NCI-H226 (cell line): ENCODE results near the gene FILIP1L.
"Not testable (repeated sequence)": the region's sequence is repeated elsewhere in the genome, so short reads cannot be mapped to it uniquely, and the experiment has no call there.

Experiments used
- DNase-seq: peaks from one replicate; pipeline ENCODE4 v3.0.0-alpha.2; 2015

FILIP1L gene

DNA sequence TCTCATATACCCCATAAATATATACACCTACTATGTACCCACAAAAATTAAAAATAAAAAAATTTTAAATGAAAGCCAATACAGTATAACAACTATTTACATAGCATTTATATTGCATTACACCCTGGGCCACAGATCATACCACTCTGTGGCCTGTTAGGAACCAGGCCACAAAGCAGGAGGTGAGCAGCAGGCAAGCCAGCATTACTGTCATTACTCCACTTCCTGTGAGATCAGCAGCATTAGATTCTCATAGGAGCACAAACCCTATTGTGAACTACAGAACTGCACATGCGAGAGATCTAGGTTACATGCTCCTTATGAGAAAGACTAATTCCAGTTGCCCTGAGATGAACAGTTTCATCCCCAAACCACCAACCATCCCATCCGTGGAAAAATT lies 17.4 kb downstream of the FILIP1L start:
- DNase-seq, result no peak

DNA sequence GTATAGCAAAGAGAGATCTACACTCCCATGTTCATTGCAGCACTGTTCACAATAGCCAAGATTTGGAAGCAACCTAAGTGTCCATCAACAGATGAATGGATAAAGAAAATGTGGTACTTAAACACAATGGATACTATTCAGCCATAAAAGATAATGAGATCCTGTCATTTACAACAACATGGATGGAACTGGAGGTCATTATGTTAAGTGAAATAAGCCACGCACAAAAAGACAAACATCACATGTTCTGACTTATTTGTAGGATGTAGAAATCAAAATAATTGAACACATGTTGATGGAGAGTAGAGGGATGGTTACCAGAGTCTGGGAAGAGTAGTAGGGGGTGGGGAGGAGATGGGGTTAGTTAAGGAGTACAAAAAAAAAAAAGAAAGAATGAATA lies 18.0 kb downstream of the FILIP1L start:
- not testable (repeated sequence) for DNase-seq

DNA sequence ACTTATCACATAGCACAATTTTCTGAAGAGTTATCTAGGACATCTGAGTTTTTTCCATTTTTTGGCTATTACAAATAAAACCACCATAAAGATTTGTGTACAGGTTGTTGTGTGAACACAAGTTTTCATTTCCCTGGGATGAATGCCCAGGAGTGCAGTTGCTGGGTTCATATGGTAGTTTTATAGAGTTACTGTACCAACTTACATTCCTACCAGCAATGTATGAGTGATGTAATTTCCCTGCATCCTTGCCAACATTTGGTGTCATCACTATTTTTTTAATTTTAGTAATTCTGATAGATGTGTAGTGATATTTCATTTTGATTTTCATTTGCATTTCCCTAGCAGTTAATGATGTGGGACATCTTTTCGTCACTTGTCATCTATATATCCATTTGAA lies 20.5 kb downstream of the FILIP1L start:
- peak; percentile 48 for DNase-seq

DNA sequence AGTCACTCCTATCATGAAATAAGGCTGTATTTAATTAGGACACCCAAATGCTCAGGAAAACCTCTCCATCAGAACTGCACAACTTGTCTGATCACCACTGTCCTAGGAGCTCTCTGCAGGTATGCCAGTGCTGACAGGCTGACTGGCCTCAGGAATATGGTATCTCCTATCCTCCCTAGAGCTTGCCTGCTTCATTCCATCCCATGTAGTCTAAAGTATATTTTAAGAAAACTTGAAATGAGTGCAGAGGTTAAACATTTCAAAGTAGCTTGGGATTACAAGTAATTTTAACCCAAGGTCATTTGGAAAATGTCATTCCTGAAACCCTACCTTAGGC lies 23.7 kb downstream of the FILIP1L start:
- DNase-seq, result no peak

DNA sequence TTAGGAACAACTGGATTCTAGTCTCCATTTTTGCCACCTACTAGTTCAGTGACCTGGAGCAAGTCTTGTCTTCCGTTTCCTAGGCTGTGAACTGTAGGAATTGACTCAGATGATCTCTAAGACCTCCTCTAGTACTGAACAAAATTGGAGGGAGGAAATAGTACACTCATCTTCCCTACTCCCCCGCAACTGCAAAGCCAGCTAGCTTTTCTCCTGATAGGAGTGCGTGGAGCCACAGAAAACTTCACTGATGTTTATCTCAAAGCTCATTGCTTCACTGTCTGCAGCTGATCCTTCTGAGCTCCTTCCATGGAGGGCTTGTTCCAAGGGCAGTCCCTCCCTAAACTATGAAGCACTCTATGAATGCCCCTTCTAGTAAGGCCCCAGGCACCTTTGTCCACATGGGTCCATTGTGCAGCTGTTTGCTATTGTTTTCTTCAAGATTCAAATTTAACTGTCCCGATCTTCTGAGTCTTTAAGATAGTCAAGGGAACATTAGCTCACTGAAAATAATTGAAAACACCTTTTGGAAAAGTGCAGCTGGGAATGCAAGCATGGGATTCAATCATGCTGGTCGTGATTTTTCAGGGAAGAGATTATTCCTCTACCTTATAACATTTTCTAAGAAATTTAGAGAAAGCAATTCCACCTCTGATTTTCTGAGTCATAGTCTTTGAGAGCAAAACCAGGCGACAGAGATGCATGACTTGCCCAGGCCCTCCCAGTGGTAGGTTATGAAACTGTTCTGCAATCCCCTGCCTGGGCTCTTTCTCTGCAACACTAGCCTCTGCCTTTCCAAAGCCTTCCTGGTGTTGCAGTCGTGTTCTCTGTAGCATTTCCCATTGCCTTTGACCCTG lies 24.3 kb downstream of the FILIP1L start:
- peak; percentile 79 for DNase-seq

DNA sequence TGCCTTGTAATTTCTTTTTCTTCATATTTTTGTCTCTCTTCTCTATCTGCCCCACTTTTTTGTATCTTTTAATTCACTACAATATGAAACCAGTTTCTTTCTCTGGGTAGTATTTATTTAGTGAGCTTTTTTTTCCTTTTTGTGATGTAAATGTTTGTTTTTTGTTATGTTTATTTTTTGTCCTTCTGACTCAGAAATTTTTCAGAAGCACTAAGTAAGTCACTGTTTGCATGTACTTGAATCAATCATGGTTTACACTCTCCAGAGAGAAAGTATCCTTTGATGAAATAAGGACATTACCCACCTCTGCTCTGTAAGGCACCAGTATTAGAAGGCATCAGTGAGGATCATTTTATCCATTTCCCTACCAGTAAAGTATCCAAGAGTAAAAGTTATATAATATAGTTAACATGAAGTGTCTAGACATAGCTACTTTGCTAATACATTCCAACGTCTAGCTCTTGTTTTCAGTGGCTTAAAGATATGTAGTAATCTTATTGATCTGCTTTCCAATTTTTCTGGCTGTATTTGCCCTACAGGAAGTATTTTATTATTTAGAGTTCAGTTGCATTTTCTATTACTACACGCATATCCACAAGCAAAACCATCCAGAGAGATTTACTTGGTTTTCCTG lies 25.4 kb downstream of the FILIP1L start:
- no peak for DNase-seq

DNA sequence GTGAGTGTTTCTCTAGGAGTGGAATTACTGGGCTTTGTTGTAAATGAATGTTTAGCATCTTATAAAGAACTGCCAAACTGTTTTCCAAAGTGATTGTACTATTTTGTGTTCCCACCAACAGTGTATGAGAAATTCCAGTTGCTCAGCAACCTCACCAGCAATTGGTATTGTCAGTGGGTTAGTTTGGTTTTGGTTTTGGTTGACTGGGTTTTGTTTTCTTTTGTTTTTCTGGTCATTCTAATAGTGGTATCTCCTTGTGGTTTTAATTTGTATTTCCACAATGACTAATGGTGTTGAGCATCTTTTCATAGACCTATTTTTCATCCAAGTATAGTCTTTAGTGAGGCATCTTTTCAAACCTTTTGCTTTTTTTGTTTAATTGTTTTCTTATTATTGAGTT lies 27.1 kb downstream of the FILIP1L start:
- DNase-seq, result no peak

DNA sequence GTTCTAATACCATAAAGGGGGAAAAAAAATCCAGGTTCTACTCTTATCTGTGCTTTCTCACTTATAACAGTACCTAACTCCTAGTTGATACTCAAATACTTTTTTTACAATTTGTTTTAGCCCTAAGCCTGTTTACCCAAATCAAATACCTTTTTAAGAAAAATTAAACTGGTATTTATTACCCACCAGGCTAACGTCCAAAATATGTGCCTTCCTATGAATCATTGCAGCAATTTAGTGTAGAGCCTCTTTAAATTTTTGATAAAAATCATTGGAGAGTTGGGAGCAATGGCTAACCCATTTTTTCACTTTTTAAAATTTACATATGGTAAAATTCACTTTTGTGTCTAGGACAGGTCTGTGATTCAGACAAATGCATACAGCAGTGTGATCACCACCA lies 27.9 kb downstream of the FILIP1L start:
- no peak for DNase-seq

DNA sequence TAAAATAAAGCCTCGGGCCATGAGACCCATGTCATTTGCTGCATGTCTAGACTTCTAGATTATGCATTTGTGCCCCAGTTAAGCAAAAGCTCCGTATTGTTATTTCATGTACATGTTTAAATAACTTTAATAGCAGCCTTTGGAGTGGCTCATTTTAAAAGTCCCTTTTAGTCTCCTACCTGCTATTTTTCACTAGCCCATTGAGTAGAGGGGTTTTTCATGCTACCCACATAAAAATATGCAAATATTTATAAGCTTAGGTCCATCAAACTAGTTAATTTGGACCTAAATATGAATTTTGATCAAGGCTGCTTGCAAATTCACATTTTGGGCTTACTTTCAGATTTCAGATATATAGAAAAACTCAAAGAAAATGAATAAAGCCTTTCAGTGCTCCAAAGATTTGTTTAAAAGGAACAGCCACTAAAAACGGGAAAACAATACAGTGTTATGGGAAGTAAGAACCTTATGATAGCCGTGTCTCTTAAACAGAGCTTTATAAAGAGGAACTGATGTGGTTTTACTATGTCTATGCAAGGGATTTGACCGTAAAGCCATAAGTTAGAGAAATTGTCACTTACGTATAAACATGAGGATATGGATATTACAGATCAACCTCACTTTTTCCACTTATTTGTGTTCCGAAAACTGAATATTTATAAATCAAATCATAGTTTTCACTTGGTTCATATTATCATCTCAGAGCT lies 30.0 kb downstream of the FILIP1L start:
- no peak for DNase-seq

DNA sequence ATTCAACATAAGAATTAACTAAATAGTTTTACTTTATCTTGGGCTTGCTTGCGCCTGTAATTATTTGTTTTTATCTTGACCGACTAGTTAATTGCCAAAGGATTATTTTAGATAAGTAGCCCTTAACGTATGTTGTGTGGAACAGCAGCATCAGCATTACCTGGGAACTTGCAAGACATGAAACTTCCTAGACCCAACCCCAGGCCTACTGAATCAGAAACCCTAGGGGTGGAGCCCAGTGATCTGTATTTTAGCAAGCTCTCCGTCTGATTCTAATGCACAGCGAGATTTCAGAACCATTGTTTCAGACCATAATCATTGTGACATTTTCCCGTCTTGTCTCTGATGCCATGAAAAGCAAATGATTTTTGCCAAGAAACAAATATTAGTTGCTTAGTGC lies 31.1 kb downstream of the FILIP1L start:
- no peak for DNase-seq

DNA sequence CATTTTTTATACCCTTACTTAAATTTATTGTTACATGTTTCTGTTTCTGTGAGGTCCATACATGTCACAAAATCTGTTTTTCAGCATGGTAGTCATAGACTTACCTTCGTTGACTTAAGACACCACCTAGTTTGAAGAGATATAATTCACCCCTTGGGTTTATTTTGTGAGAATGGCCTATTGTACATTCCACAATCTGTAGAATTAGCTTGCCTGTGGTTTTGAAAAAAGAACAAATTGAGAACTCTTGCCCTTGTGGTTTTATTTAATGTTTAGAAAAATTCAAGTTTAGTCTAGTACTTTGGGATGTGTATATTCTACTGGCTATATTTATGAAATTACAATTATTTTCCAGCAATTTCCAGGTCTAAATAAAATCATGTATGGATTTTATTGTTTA lies 31.6 kb downstream of the FILIP1L start:
- no peak for DNase-seq

DNA sequence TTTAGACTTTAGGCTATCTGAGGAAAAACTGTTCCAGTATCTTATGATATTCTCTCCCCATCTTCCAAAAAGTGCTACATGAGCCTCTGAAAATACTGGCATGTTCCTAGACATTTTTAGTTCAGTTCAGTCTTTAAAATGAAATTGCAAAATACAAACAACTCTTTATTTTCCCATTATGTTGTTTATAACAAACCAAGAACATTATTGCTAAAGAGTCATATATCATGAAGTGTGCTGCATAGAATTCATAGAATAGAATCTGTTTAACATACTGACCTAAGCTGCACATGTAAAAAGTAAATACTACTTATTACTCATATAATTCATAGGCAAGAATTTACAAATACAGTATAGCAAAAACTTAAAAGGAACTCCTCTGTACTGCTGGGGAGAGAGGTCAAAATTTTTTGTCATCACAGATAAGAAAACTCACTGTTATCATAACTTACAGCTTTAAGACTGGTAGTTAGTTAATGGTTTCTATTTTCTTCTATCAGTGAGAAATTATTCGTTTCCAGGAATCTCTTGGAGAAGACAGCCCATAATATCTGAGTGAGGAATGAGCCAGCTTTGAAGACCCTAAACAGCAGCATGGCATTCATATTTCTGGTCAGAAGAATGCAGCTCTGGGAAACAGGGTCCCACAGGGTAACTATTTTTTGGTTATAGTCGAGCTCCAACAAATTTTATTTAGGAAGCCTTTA lies 32.2 kb downstream of the FILIP1L start:
- no peak for DNase-seq

DNA sequence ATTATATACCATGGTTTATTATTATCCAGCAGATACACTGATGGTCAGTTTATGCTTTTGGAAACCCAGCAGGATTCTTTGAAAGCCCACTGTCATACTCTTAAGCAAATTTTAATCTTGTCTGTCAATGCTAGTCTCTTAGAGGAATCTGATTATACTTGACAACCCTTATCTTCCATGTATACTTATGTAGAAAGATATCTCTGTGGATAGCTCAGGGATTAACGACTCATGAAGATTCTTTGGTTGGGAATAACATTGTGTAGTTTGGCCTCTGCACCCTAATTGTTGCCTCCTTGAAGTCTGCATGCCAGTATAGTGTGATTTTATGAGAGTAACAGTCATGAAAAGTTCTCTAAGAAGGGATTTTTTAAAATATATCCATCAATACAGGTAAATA lies 33.0 kb downstream of the FILIP1L start:
- peak; percentile 24 for DNase-seq

DNA sequence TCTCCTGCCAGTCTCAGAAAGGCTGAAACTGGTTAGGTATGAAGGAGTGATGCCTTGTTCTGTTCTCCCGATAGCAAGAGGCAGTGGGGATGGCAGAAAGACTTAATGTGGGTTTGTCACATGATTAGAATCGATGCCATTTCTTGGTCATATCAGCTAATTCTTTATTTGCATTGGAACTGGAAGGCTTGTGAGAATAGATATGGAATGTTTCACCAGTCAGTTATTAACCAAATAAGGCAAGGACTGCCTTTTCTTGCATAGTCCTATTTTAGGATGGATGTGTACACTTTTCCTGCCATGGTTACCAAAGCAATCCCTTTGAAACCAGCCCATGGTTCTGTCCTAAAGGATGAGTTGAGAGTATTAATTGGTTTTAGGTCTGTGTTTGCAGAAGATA lies 33.7 kb downstream of the FILIP1L start:
- DNase-seq, result no peak

DNA sequence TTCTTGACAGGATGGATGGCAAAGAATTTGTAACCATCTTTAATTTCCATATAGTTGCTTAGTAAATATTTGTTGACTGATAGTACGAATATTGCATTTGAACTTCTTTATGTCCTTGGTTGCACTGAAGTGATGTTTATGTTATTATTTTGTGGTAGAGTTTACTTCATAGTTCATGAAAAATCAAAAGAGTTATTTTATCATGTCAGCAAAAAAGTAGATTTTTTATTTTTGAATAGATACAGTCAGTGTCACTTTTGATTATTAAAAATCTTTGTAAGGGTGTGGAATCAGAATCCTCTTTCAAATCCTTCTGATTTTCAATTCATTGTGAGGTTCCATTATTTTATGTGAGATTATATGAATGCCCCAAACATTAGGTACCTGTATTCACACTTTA lies 35.0 kb downstream of the FILIP1L start:
- DNase-seq, result no peak

DNA sequence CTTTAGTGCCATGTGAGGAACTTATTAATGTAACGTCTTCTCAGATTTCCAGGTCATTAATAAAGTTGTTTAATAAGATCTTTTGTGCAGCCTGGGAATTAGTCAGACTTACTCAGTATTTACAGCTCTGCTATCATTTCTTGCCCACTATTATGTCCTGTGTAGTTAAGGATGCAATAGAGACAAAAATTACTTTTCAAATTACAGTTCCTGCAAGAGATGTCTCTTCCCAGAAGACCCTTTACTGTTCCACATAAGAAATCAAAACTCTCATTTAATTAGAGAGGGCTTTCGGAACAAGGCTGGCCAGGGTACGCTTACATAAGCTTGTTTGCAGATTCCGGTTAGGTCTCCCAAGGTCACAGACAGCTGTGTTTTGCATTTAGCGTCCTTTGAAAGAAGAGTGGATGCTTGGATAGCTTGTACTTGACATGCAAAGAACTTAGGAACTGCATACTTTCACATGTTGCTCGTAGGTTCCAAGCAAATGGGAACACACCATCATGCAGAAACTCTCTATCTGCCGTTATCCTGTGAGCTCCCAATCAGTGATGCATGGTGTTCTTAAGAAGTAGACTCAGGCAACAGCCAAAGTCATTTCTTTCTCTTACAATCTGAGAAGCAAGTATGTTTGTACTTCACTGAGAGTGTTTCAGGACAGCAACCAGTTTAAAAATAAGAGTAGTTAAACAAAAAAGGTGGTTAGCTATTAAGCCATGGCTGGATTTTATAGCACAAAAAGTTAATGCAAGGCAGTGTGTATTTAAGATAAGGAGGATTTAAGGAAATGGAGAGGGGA lies 37.4 kb downstream of the FILIP1L start:
- no peak for DNase-seq

DNA sequence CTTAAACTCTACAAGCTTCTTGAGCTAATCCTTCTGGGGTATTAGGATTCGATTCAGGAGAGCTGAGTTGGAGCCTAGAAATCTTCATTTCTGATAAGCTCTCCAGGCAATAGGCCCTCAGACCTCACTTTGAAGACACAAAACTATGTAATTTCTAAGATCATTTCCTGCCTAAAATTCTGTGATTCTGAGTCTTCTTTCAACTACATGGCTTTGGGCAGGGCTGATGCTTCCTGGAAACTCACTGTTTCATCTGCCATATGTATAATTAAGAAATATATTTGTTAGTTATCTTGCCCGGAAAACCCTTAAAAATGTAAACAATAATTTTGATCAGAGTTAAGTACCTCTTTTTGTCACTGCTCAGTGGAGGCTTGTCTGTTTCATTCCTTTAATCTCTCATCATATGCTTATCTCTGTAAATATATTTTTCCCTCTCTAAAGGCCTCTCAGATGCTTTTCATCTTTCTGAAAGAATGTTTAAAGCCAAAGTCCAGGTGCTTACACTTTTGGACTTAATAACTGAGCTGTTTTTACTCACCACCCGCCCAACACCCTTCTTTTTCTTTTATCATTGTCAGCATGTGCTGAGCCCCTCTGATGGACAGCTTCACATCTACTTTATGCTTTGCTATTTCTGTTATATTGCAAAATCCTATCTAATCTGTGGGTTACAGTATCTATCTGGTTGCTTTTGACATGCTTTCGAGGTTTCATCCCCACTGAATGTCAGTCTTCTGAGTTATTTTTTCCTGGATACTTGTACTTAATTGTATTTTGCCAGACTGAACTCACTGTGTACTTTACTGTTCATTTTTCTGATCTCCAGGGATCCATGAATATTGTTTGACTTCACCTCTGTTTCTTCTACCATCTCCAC lies 38.2 kb downstream of the FILIP1L start:
- DNase-seq, result peak; percentile 23

DNA sequence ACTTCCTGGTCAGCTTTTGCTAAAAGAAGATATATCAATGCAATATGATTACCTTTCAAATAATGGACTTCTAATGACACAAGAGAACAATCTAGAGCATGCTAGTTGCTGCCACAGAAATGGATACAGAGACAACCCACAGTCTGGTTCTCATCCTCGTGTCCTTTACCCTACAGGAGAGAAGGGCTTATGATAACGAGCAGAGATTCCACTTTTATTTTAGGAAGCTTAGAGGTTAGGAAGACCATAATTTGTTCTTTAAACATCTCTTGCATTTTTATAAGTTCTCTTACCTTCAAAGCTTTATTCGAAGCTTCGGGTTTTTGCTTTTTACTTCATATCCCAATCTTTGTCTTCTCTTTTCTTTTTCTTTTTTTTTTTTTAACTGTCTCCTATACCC lies 39.1 kb downstream of the FILIP1L start:
- no peak for DNase-seq

DNA sequence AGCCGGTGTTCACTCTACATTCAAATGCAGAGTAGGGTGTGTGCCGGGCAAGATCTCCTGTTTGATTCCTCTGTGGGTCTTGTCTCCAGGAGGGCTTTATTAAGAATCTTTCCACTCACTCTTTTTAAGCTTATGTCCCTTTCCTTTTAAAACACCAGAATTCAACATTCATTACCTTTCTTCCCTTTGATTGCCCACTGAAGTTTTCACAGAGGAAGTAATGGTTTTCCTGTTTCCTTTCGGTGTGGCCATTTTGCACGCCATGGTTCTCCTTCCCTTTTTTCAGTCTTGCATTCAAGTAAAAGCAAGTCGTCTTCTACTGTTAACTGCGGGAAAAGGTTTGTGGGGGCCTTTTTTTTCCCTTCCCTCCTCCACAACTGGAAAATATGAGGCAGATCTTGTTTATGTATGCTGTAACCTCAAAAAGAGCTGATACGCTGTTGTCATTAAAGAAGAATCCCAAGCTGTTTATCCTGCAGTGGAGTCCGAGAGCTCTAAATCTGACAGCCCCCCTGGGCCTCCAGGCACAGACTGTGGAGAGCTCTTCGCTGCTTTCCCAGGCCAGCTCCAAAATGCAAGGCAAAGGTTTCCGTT lies 40.5 kb downstream of the FILIP1L start:
- no peak for DNase-seq

DNA sequence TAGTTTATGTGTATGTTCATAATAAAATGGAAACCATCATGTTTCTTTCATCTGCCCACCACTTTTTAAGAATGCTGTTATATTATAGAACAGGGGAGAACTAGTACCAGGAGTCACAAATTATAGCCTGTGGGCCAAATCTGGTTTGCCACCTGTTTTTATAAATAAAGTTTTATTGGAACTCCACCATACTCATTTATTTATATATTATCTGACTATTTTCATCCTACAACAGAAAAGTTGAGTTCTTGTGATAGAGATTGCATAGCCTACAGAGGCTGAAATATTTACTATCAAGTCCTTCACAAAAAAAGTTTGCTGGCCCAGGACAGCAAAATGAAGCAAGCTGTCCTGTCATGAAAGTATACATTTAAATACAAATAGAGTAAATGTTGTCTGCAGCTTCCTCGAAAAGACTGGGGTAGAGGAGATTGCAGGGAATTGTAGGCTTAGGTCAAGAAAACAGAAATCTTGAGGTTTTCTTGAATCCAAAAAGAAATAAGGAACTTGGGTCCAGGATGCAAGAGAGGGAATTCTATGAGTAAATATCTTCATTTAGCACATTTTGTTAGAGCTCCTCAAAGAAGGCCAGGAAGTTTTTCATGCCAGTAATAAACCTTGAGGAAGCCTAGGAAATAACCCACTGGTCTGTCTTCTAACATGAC lies 41.1 kb downstream of the FILIP1L start:
- no peak for DNase-seq
